Measurements from ENCODE around the gene ROCK2. TPM values are rescaled to one million over a fixed set of nuclear protein-coding genes. Genes with fewer than 3 reads are reported as not detected.
"Not testable (repeated sequence)": the region's sequence is repeated elsewhere in the genome, so short reads cannot be mapped to it uniquely, and the experiment has no call there.

The ROCK2 gene
- total RNA-seq, 4 donors from 2014 or later = 18.0 to 34.8 (median 23.2) TPM

DNA sequence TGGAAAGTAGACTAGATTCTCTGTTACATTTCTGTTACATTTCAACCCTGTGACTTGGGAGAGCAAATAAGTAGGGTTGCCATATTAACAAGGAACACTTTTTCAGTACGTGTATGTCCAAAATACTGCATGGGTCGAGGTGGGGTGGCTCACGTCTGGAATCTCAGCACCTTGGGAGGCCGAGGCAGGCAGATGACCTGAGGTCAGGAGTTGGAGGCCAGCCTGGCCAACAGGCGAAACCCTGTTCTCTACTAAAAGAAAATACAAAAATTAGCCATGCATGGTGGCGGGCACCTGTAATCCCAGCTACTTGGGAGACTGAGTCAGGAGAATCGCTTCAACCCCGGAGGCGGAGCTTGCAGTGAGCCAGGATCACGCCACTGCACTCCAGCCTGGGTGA is 178.0 kb downstream of the ROCK2 start:
- 93 to 97% methylated on average over 10 of the region's 10 CpGs for WGBS, 2 donors
- intact Hi-C loops (cut with DNase I; ENCODE audit: low total_unique reads) = no loop called here
- TF ChIP-seq, protein P1, sequence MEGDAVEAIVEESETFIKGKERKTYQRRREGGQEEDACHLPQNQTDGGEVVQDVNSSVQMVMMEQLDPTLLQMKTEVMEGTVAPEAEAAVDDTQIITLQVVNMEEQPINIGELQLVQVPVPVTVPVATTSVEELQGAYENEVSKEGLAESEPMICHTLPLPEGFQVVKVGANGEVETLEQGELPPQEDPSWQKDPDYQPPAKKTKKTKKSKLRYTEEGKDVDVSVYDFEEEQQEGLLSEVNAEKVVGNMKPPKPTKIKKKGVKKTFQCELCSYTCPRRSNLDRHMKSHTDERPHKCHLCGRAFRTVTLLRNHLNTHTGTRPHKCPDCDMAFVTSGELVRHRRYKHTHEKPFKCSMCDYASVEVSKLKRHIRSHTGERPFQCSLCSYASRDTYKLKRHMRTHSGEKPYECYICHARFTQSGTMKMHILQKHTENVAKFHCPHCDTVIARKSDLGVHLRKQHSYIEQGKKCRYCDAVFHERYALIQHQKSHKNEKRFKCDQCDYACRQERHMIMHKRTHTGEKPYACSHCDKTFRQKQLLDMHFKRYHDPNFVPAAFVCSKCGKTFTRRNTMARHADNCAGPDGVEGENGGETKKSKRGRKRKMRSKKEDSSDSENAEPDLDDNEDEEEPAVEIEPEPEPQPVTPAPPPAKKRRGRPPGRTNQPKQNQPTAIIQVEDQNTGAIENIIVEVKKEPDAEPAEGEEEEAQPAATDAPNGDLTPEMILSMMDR (IDR thresholded peaks at IDR 0.05) = no peak
- TF ChIP-seq POLR2A (IDR thresholded peaks at IDR 0.05) = no peak
- DNase-seq (ENCODE audit: low spot score in 2 of 2) = peak in 1 of 2 donors; percentile 23
- no peak overlapping the region for H3K4me3 ChIP-seq (ENCODE audit: low read depth, poor library complexity, severe bottlenecking)

DNA sequence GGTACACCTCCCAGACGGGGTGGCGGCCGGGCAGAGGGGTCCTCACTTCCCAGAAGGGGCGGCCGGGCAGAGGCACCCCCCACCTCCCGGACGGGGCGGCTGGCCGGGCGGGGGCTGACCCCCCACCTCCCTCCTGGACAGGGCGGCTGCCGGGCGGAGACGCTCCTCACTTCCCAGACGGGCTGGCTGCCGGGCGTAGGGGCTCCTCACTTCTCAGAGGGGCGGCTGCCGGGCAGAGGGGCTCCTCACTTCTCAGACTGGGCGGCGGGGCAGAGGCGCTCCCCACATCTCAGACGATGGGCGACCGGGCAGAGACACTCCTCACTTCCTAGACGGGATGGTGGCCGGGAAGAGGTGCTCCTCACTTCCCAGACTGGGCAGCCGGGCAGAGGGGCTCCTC is 179.4 kb downstream of the ROCK2 start:
- intact Hi-C loops (cut with DNase I; ENCODE audit: low total_unique reads); H3K4me3 ChIP-seq (ENCODE audit: low read depth, poor library complexity, severe bottlenecking); DNase-seq (ENCODE audit: low spot score in 2 of 2): not testable (repeated sequence)
- 97% methylated on average over 13 to 27 of the region's 28 CpGs for WGBS, 2 donors

DNA sequence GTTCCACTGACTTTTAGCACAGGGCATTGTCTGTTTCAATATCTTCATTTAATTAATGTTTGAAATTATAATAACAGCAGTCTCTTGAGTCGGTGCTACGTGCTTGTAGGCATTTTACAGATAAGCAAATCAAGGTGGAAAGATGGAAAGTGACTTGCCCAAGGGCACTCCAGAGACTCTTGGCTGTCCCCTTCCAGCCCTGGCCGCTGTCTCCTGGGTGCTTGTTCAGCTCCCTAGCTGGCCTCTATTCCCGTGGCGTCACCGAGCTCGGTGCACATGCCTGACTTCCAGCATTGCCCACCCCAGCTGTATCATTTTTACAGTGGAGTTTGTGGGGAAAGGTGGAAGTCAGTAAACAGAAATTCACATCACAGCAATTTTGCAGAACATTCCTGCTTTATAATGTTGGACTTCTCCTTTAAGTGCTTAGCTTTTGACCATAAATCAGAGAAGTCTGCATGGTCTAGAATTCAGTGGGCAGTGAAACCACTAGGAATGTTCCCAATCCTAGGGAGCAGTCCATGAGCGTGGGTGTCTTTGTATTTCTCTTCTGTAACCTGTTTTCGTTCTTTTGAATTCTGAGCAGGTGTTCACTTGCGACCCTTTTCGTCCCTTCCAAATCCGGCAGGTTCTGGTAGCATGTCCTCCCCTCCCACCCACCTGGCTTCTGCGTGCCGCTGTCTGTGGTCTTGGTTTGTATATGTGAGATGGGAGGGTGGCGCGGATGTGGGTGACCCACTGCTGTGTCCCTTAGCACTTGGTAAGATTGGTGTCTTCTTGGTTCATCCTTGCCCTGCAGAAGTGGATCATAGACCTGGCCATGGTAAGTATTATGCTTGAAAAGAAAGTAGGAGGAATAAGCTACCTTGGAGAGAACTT is 180.8 kb downstream of the ROCK2 start:
- 89 to 93% methylated on average over 16 of the region's 16 CpGs for WGBS, 2 donors
- TF ChIP-seq POLR2A (IDR thresholded peaks at IDR 0.05) = no peak
- TF ChIP-seq, protein P1 (IDR thresholded peaks at IDR 0.05) = no peak
- no peak overlapping the region for H3K4me3 ChIP-seq (ENCODE audit: low read depth, poor library complexity, severe bottlenecking)
- intact Hi-C loops (cut with DNase I; ENCODE audit: low total_unique reads) = no loop called here
- peak in 1 of 2 donors; percentile 64 for DNase-seq (ENCODE audit: low spot score in 2 of 2)

DNA sequence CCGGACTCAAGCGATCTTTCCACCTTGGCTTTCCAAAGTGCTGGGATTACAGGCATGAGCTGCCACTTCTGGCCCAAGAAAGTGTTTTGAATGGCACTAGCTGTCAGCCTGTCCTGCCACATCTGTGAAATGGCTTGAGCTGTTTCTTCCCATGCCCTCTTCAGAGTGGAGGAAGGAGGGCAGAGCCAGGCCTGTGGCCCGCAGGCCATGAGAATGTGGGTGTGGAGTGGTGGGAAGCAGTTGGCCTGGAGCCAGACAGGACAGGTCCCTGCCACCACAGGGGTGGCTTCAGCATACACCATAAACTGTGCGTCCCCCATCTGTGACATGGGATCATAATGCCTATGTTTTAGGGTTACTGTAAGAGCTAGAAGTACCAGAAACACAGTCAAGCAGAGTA is 182.7 kb downstream of the ROCK2 start:
- no peak overlapping the region for H3K4me3 ChIP-seq (ENCODE audit: low read depth, poor library complexity, severe bottlenecking)
- intact Hi-C loops (cut with DNase I; ENCODE audit: low total_unique reads) = no loop called here
- no peak for TF ChIP-seq POLR2A (IDR thresholded peaks at IDR 0.05)
- TF ChIP-seq, protein P1 (IDR thresholded peaks at IDR 0.05) = no peak
- WGBS, 2 donors = 95 to 98% methylated on average over 4 of the region's 4 CpGs
- DNase-seq (ENCODE audit: low spot score in 2 of 2) = peak in 1 of 2 donors; percentile 62

DNA sequence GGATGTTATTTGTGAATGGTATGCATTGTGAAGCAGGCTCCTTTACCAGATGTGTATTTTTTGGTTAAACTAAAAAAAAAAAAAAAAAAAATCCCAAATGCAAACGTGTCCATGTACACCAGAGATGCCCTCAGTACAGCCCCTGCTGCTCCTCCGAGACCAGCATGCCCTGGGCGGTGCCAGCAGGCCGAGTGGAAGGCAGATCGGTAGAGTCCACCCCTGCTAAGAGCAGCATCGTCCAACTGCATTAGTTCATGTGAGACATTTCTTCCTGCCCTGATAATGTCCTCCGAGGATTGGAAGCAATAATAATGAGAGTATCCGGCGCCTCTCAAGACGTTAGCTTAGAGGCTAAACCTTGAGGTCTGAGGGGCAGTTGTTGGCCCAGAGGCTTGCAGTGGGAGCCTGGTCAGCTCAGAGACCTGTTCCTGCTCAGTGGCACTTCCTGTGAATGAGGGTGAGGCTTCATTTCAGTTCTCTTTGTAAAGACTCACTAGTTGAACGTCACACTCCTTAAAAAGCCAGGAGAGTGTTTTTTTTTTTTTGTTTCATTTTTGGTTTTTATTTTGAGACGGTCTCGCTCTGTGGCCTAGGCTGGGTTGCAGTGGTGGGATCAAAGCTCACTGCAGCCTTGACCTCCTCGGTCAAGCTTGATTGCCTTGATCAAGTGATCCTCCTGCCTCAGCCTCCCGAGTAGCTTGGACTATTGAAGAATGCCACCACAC is 183.5 kb downstream of the ROCK2 start:
- no peak for TF ChIP-seq POLR2A (IDR thresholded peaks at IDR 0.05)
- TF ChIP-seq, protein P1 (IDR thresholded peaks at IDR 0.05) = no peak
- intact Hi-C loops (cut with DNase I; ENCODE audit: low total_unique reads) = no loop called here
- DNase-seq (ENCODE audit: low spot score in 2 of 2) = peak in 1 of 2 donors; percentile 62
- H3K4me3 ChIP-seq (ENCODE audit: low read depth, poor library complexity, severe bottlenecking) = no peak overlapping the region
- 84 to 86% methylated on average over 15 of the region's 15 CpGs for WGBS, 2 donors

DNA sequence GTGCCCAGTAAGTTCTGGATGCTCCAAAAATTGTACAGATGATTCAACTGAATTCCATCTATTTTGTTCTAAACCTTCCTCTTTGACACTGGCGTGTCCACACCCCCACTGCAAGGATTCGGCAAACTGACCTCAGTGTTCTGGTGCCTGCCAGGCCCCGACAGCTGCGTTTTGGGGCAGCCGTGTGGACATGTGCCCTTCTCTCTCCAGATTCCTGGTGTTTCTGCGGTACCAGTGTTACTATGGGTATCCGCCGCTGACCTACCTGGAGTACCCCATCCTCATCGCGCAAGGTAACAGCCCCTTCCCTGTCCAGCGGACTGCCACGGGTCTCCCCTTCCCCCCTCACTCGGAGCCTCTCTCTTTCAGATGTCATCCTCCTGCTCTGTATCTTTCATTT is 184.2 kb downstream of the ROCK2 start:
- peak in 1 of 2 donors; percentile 70 for DNase-seq (ENCODE audit: low spot score in 2 of 2)
- H3K4me3 ChIP-seq (ENCODE audit: low read depth, poor library complexity, severe bottlenecking) = no peak overlapping the region
- intact Hi-C loops (cut with DNase I; ENCODE audit: low total_unique reads) = no loop called here
- WGBS, 2 donors = 90 to 98% methylated on average over 13 of the region's 13 CpGs
- TF ChIP-seq, protein P1 (IDR thresholded peaks at IDR 0.05) = no peak
- TF ChIP-seq POLR2A (IDR thresholded peaks at IDR 0.05) = no peak
